Hypothalamus (tissue), 51 donors: Measurements from ENCODE around the gene MDM4.
"Not testable (repeated sequence)": the region's sequence is repeated elsewhere in the genome, so short reads cannot be mapped to it uniquely, and the experiment has no call there.

Source experiments
- DNase-seq, 51 donors: peaks; one replicate each; lab custom pipeline; 2025; lab: John Stamatoyannopoulos, UW

MDM4 gene

DNA sequence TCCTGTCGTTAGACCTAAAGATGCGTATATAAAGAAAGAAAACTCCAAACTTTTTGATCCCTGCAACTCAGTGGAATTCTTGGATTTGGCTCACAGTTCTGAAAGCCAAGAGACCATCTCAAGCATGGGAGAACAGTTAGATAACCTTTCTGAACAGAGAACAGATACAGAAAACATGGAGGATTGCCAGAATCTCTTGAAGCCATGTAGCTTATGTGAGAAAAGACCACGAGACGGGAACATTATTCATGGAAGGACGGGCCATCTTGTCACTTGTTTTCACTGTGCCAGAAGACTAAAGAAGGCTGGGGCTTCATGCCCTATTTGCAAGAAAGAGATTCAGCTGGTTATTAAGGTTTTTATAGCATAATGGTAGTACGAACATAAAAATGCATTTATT is 33.1 kb downstream of the MDM4 start:
- no peak for DNase-seq

DNA sequence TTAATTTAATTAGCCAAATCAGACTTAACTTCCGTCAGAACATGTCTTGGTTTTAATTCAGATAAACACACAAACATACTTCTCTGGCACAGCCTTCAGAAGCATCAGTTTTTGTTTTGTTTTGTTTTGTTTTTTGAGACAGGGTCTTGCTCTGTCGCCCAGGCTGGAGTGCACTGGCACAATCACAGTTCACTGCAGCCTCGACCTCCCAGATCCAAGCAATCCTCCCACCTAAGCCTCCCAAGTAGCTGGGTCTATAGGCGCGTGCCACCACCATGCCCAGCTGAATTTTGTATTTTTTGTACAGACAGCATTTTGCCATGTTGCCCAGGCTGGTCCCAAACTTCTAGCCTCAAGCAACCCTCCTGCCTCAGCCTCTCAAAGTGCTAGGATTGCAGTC is 34.7 kb downstream of the MDM4 start:
- DNase-seq = no peak

GRCh38 chr1:204556458-204557052 is 40.3 kb downstream of the MDM4 start:
- no peak for DNase-seq

DNA sequence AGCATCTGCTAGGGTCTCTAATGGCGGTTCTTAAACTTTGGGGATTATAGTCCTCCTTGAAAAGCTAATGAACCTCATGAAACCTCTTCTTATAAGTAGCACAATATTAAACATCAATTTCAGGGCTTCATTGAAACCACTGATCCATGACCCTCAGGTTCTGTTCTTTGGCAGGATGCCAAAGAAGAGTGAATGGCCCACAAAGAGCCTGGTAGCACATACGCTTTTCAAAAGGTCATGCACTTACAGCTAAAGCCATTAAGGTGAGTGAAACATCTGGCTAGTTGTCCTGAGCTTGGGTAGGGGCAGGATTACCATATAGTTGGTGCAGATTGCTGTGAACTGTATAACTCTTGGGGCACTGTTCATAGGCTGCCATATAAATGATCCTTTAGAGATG is 42.3 kb downstream of the MDM4 start:
- DNase-seq = no peak

- DNase-seq = not testable (repeated sequence)
These were observed 43.8 kb downstream of the MDM4 start for GRCh38 chr1:204560002-204560401.

DNA sequence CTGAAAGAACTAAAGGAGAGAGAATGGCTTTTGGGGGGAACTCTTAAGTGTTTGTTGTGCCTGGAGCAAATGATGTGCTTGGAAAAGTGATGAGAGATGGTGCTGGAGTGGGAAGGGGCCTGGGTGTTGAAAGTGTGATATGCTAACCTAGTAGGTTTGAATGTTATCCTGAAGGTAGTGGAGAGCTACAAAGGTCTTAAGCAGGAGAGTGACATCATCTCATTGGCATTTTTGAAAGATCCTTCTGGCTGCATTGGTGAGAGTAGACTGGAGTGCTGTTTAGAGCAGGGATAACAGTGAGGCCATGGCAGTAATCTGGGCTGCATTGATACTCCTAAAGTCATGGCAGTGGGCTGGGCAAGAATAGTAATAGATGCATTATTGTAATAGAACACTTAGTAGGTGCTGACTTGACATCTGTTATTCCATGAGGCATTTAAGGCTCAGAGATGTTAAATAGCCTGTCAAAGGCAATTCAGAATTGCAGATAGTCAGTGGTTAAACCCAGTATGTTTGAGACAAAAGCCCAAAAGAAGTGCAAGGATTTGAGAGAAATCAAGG is 44.5 kb downstream of the MDM4 start:
- no peak for DNase-seq

GRCh38 chr1:204562075-204562990 is 46.1 kb downstream of the MDM4 start:
- DNase-seq = no peak

DNA sequence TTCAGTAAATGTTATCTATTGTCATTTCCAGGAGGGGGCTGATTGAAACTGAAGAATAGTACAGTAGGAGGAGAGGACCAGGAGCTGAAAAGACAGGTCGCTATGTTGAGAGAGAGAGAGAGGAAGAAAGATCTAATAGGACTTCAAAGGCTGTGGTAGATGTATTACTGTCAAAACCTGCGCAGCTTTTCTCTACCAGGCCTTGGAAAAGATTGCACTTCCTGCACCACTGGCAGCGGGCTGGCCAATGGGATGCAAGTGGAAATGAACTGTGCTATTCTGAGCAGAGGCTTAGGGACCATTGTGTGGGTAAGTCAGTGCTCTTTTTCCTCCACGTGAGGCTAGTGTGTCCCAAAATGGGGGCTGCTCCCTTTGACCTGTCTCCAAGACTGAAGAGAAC is 47.1 kb downstream of the MDM4 start:
- DNase-seq = no peak

DNA sequence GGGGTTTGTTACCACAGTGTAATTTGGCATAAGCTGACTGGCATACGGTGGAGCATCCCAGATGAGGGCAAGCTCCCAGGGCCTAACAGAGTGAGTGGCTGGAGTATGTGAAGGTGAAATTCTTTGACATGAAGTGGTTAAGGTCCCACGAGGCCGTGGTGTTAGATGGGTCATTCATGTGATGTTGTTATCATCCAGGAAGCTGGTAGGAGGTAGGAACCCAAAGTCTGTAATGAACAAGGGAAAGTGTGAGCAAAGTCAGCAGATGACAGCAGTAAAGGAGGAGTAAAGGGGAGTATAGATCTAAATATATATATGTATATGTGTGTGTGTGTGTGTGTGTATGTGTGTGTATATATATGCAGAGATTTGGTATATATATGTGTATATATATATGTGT is 47.6 kb downstream of the MDM4 start:
- no peak for DNase-seq

DNA sequence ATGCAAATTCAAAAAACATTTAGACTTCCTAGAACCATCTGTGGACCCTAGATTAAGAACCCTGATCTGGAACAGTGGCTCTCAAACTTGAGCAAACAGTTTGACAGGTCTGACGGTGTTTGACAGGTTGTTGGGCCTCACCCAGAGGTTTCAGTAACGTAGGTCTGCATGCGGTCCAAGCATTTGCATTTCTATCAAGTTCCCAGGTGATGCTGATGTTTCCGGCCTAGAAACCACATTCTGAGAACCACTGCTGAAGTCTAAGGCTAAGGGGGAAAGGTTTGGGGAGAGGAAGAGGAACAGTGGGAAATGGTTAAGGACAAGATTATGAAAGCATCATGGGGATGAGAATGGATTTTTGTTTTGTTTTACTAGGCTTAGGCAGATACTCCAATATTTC is 48.6 kb downstream of the MDM4 start:
- no peak for DNase-seq

DNA sequence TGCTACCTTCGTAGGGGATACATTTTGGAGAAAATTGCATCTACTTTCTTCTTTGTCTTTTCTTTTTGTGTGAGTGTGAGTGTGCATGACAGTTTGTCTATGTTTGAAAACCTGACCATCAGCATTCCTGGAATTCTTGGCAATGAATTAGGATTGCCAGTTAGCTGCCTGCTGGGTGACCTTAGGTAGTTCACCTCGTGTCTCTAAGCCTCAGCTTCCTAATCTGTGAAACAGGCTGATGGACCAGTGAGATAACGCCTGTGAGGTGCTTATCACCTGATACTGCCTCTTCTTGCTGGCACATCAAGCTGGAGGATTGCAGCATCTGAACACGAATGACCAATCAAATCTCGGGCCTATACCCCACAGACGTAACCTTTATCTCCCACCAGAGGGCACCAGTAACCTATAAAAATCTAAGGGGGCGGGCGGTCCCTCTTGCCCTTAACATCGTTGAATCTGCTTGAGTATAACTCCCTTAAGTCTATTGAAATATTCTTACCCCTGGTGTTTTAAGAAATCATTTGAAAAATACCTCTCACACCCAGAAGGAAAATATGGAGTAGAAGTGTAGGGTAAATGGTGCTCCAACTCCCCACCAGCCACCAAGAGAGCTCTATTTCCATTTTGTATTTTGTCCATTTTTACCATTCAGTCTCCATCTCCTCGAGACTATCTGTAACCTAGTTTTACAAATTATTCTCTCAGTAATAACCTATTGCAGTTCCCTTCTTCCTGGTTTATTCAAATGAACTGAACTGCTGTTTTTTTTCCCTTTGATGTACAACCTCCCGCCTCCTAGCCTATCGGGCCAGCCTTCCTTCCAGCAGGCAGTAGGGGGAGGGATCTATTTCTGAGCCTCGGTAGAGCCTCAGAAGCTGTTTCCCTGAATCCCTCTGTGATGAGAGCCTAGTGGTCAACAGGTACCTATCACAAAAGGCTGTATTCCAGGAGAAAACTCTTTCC is 49.7 kb downstream of the MDM4 start:
- DNase-seq = peak in 27 of 51 donors; percentile 12 to 72 (median 33)

- no peak for DNase-seq
These were observed 50.4 kb downstream of the MDM4 start for GRCh38 chr1:204566583-204566955.

GRCh38 chr1:204567071-204567470 is 50.9 kb downstream of the MDM4 start:
- DNase-seq = no peak

- no peak for DNase-seq
These were observed 52.5 kb downstream of the MDM4 start for GRCh38 chr1:204568576-204569315.

GRCh38 chr1:204569478-204569877 is 53.3 kb downstream of the MDM4 start:
- no peak for DNase-seq

- DNase-seq = not testable (repeated sequence)
These were observed 53.8 kb downstream of the MDM4 start for GRCh38 chr1:204570021-204570420.

DNA sequence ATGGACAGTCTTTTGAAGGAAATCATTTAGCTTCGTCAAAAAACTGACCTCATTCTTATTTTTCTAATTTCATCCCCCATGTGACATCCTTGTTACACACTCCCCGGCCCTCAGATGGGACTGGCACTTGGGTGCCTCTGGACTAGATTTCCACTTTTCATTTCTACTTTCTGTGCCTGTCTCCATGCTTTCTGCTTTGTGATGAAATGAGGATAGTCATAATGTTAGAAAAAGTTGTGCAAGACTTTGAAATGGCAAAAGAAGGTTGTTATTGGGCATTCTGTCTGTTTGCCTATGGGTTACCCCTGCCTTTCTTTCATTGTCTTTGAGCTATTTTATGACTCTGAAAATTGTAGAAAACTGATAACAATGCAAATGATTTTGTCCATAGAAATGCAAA is 54.9 kb downstream of the MDM4 start:
- DNase-seq = no peak

GRCh38 chr1:204571631-204572030 is 55.4 kb downstream of the MDM4 start:
- DNase-seq = no peak

DNA sequence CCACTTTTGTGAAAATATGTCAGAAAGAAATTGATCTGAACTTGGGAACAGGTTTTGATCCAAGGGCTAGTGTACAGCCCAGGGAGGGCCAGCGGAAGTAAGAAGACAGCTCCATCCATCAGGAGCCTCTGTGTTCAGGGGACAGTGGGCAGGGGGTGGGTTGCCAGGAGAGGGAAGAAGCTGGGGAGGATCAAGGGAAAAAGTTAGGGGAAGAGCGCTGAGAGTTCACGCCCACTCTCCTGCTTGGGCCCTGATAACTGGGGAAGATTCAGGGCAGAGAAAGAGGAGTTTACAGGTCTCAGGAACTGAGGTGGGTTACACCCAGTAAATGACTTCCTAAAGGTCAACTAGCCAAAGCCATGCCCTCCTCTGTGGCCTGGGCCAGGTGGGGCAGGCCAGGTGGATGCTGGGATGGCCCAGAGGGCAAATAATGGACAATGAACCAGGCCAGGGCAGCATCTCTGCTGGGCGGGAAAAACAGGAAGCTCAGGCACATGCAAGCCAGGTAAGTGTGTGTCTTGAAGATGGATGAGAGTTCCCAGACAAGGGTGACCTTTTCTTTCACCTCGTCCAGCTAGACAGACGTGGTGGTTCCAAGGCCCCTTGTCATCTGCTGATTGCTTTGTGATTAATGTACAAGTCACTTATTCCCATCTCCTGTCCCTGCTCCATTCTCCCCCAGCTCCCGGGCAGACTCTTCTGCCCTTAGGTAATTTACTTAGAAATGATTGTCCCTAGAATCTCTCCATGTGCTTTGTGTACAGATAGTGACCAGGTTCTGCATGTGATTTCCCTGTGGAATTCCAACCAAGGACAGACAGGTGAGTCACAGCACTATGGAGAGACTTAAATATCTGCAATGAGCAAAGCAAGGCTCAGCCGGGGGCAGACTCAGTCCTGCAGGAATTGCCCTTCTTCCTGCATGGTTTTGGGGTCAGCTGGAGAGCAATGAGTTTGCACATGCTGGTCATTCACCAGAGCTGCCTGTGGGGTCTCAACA is 57.0 kb downstream of the MDM4 start:
- no peak for DNase-seq
